ENCODE measurements around the gene HIVEP1.

The HIVEP1 gene

DNA sequence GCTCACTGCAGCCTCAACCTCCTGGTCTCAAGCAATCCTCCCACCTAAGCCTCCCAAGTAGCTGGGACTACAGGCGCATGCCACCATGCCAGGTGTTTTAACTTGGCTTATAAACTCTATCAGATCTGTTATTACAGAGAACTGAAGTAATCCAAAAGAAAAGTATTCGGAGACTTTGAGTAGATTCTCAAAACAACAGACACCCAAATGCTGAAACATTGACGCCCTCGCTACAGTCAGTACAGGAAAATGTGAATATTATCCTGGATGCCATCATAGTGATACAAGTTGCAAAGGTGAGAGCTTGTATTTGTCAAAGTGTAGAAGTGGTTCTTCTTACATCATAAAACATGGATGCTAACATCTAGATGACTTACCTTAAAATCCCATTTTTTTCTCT lies 169.4 kb downstream of the HIVEP1 start:
- no peak for TF ChIP-seq KLF7 (tag by site-specific recombination; IDR thresholded peaks at IDR 0.05; ENCODE audit: borderline replicate concordance)
- TF ChIP-seq ZNF416 (tag by site-specific recombination; IDR thresholded peaks at IDR 0.05), result no peak
- no peaks in the 10 kb centered on the region for H3K9me3 ChIP-seq (ENCODE audit: control insufficient read depth, insufficient read depth, low read depth, low read length)
- CTCF ChIA-PET, result no interaction called here

DNA sequence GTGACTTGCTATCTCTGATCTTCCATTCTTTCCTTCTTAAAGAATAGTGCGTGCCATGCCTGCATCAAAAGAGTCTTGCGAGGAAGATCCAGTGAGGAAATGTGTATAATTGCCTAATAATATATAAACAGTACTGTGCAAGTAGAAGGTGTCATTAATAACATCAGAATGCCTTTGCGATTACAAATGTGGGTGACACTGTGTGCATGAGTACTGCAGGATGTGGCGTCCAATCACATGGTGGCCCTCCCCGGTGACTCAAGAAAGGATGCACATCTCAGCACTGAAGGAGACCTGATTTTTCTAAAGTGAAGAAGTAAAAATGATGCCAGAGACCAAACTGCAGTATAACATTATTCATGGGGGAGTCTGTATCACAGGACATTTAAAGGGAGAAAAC lies 170.6 kb downstream of the HIVEP1 start:
- TF ChIP-seq, protein P1, sequence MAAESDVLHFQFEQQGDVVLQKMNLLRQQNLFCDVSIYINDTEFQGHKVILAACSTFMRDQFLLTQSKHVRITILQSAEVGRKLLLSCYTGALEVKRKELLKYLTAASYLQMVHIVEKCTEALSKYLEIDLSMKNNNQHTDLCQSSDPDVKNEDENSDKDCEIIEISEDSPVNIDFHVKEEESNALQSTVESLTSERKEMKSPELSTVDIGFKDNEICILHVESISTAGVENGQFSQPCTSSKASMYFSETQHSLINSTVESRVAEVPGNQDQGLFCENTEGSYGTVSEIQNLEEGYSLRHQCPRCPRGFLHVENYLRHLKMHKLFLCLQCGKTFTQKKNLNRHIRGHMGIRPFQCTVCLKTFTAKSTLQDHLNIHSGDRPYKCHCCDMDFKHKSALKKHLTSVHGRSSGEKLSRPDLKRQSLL (tag by site-specific recombination; IDR thresholded peaks at IDR 0.05), result no peak
- TF ChIP-seq ZNF146 (tag by site-specific recombination; IDR thresholded peaks at IDR 0.05) (no peak), SALL2 (tag by site-specific recombination; IDR thresholded peaks at IDR 0.05; ENCODE audit: borderline replicate concordance) (no peak), ZBTB1 (tag by site-specific recombination; IDR thresholded peaks at IDR 0.05) (no peak)
- TF ChIP-seq, protein P2, sequence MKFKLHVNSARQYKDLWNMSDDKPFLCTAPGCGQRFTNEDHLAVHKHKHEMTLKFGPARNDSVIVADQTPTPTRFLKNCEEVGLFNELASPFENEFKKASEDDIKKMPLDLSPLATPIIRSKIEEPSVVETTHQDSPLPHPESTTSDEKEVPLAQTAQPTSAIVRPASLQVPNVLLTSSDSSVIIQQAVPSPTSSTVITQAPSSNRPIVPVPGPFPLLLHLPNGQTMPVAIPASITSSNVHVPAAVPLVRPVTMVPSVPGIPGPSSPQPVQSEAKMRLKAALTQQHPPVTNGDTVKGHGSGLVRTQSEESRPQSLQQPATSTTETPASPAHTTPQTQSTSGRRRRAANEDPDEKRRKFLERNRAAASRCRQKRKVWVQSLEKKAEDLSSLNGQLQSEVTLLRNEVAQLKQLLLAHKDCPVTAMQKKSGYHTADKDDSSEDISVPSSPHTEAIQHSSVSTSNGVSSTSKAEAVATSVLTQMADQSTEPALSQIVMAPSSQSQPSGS (tag by site-specific recombination; IDR thresholded peaks at IDR 0.05; ENCODE audit: low read depth), result no peak
- Histone ChIP-seq H3K27ac (ENCODE audit: extremely low read depth, low read depth, low read length) (no peak overlapping the region), H3K9me3 (ENCODE audit: control insufficient read depth, insufficient read depth, low read depth, low read length) (no peaks in the 10 kb centered on the region), H3K4me1 (ENCODE audit: control insufficient read depth, insufficient read depth, low read length) (no peaks in the 10 kb centered on the region), H3K4me3 (ENCODE audit: low read depth, low read length) (no peak overlapping the region), H3K36me3 (ENCODE audit: control insufficient read depth in 2 of 2, insufficient read depth in 1 of 2, low read length in 2 of 2) (no peaks in the 10 kb centered on the region)
- ChIA-PET POLR2A (no interaction called here), CTCF (no interaction called here)

More for the DNA sequence above, 169.4 kb downstream of the HIVEP1 start:
- POLR2A ChIA-PET, result no interaction called here
- Histone ChIP-seq H3K4me1 (ENCODE audit: control insufficient read depth, insufficient read depth, low read length) (no peaks in the 10 kb centered on the region), H3K36me3 (ENCODE audit: control insufficient read depth in 2 of 2, insufficient read depth in 1 of 2, low read length in 2 of 2) (no peaks in the 10 kb centered on the region), H3K27ac (ENCODE audit: extremely low read depth, low read depth, low read length) (no peak overlapping the region), H3K4me3 (ENCODE audit: low read depth, low read length) (no peak overlapping the region)

DNA sequence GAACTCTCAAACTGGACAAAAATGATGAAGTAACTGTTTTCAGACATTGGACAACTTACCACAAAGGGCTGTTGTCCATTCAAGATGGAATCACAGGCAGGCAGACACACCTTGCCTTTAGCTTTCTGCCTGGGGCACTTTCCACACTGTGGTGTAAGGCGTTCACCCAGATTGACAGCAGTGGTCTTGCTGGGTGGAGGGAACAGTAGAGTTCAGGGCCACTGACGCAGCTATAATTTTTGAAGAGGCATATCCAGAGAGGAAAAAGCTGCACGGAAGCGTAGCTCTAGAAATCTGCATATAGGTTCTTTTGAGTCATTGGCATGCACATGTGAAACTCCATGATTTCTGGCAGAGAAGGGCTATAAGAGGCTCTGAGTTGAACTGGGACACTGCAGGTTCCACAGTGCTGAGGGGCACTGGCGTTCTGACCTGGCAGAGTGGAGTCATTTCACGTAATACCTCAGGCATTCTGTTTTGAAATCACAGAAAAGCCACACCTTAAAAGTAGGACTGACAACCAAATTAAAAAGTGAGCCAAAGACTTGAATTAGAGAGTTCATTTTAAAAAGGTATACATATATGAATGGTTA lies 173.1 kb downstream of the HIVEP1 start:
- Histone ChIP-seq H3K9me3 (ENCODE audit: control insufficient read depth, insufficient read depth, low read depth, low read length) (no peaks in the 10 kb centered on the region), H3K4me3 (ENCODE audit: low read depth, low read length) (no peak overlapping the region), H3K36me3 (ENCODE audit: control insufficient read depth in 2 of 2, insufficient read depth in 1 of 2, low read length in 2 of 2) (no peaks in the 10 kb centered on the region), H3K27ac (ENCODE audit: extremely low read depth, low read depth, low read length) (no peak overlapping the region), H3K4me1 (ENCODE audit: control insufficient read depth, insufficient read depth, low read length) (no peaks in the 10 kb centered on the region)
- CTCF ChIA-PET, result interaction anchor here (0.6 to 0.7 kb wide), 2 partner anchors 532 to 727 kb away, joined by 3 read pairs; no protein-coding TSS in a partner anchor
- no peak for TF ChIP-seq ZNF530 (tag by site-specific recombination; IDR thresholded peaks at IDR 0.05; ENCODE audit: low read depth)
- POLR2A ChIA-PET, result no interaction called here

DNA sequence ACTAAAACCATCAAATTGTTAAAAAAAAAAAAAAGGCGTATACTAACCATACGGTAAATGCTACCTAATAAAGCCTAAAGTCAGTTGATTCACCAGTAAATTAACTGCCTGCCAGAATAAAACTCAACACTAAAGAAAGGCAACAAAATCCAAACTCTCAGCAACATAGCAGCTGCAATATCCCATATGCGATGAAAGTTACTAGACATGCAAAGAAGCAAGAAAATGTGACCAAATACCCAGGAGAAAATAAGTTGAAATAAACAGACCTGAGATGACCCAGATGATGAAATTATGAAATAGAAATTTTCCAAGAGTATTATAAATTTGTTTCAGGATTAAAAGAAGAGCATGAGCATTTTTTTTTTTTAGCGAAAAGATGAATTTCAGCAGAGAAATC lies 174.4 kb downstream of the HIVEP1 start:
- Histone ChIP-seq H3K27ac (ENCODE audit: extremely low read depth, low read depth, low read length) (no peak overlapping the region), H3K4me1 (ENCODE audit: control insufficient read depth, insufficient read depth, low read length) (no peaks in the 10 kb centered on the region), H3K36me3 (ENCODE audit: control insufficient read depth in 2 of 2, insufficient read depth in 1 of 2, low read length in 2 of 2) (no peaks in the 10 kb centered on the region), H3K4me3 (ENCODE audit: low read depth, low read length) (no peak overlapping the region), H3K9me3 (ENCODE audit: control insufficient read depth, insufficient read depth, low read depth, low read length) (no peaks in the 10 kb centered on the region)
- POLR2A ChIA-PET, result no interaction called here
- CTCF ChIA-PET, result no interaction called here
- TF ChIP-seq GLI4 (tag by site-specific recombination; IDR thresholded peaks at IDR 0.05), result no peak
- TF ChIP-seq, protein P3, sequence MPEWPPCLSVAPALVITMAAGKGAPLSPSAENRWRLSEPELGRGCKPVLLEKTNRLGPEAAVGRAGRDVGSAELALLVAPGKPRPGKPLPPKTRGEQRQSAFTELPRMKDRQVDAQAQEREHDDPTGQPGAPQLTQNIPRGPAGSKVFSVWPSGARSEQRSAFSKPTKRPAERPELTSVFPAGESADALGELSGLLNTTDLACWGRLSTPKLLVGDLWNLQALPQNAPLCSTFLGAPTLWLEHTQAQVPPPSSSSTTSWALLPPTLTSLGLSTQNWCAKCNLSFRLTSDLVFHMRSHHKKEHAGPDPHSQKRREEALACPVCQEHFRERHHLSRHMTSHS (tag by site-specific recombination; IDR thresholded peaks at IDR 0.05), result no peak
- TF ChIP-seq, protein P4, sequence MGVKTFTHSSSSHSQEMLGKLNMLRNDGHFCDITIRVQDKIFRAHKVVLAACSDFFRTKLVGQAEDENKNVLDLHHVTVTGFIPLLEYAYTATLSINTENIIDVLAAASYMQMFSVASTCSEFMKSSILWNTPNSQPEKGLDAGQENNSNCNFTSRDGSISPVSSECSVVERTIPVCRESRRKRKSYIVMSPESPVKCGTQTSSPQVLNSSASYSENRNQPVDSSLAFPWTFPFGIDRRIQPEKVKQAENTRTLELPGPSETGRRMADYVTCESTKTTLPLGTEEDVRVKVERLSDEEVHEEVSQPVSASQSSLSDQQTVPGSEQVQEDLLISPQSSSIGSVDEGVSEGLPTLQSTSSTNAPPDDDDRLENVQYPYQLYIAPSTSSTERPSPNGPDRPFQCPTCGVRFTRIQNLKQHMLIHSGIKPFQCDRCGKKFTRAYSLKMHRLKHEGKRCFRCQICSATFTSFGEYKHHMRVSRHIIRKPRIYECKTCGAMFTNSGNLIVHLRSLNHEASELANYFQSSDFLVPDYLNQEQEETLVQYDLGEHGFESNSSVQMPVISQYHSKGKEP (tag by site-specific recombination; IDR thresholded peaks at IDR 0.05), result no peak
- TF ChIP-seq ZNF76 (tag by site-specific recombination; IDR thresholded peaks at IDR 0.05; ENCODE audit: borderline replicate concordance, low read depth), result no peak
- TF ChIP-seq, protein P5, sequence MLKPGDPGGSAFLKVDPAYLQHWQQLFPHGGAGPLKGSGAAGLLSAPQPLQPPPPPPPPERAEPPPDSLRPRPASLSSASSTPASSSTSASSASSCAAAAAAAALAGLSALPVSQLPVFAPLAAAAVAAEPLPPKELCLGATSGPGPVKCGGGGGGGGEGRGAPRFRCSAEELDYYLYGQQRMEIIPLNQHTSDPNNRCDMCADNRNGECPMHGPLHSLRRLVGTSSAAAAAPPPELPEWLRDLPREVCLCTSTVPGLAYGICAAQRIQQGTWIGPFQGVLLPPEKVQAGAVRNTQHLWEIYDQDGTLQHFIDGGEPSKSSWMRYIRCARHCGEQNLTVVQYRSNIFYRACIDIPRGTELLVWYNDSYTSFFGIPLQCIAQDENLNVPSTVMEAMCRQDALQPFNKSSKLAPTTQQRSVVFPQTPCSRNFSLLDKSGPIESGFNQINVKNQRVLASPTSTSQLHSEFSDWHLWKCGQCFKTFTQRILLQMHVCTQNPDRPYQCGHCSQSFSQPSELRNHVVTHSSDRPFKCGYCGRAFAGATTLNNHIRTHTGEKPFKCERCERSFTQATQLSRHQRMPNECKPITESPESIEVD (tag by site-specific recombination; IDR thresholded peaks at IDR 0.05), result no peak
- no peak for TF ChIP-seq ZNF394 (tag by site-specific recombination; IDR thresholded peaks at IDR 0.05; ENCODE audit: borderline replicate concordance)
- TF ChIP-seq, protein P6, sequence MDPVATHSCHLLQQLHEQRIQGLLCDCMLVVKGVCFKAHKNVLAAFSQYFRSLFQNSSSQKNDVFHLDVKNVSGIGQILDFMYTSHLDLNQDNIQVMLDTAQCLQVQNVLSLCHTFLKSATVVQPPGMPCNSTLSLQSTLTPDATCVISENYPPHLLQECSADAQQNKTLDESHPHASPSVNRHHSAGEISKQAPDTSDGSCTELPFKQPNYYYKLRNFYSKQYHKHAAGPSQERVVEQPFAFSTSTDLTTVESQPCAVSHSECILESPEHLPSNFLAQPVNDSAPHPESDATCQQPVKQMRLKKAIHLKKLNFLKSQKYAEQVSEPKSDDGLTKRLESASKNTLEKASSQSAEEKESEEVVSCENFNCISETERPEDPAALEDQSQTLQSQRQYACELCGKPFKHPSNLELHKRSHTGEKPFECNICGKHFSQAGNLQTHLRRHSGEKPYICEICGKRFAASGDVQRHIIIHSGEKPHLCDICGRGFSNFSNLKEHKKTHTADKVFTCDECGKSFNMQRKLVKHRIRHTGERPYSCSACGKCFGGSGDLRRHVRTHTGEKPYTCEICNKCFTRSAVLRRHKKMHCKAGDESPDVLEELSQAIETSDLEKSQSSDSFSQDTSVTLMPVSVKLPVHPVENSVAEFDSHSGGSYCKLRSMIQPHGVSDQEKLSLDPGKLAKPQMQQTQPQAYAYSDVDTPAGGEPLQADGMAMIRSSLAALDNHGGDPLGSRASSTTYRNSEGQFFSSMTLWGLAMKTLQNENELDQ (tag by site-specific recombination; IDR thresholded peaks at IDR 0.05; ENCODE audit: low read depth), result no peak
- no peak for TF ChIP-seq ZSCAN30 (tag by site-specific recombination; IDR thresholded peaks at IDR 0.05)
- TF ChIP-seq ZNF404 (tag by site-specific recombination; IDR thresholded peaks at IDR 0.05), result no peak

Data from HEK293 (cell line).